ENCODE results near the gene OGFR.

Gene OGFR

DNA sequence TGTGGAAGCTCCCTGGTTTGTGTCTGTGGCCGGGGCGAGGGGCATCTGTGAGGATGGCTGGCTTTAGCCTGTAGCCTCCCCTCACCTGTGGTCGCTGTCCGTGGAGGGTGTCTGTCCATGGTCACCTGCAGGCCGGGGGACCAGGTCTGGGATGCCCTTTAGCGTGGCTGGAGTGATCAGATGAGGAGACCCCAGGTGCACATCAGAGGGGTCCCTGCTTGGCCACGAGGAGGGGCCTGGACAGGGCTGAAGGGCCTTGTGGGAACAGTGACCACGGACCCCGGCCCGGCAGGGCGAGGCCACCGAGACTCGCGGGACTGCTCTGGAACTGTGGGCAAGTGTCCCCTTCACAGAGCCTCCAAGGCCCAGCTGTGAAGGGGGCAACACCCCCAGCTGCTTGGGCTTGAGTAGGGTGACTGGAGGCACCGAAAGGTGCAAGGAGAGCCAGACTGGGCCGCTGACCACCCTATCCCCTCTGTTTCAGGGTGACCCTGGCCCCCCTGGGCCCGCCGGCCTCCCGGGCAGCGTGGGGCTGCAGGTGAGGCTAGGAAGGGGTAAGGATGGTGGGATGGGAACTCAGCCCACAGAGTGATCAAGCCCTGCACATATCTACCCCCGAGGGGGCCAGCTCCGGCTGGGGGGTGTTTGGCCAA lies 20.8 kb downstream of the OGFR start:
- DNase-seq (ENCODE audit: low read depth in 2 of 2) = no peak

DNA sequence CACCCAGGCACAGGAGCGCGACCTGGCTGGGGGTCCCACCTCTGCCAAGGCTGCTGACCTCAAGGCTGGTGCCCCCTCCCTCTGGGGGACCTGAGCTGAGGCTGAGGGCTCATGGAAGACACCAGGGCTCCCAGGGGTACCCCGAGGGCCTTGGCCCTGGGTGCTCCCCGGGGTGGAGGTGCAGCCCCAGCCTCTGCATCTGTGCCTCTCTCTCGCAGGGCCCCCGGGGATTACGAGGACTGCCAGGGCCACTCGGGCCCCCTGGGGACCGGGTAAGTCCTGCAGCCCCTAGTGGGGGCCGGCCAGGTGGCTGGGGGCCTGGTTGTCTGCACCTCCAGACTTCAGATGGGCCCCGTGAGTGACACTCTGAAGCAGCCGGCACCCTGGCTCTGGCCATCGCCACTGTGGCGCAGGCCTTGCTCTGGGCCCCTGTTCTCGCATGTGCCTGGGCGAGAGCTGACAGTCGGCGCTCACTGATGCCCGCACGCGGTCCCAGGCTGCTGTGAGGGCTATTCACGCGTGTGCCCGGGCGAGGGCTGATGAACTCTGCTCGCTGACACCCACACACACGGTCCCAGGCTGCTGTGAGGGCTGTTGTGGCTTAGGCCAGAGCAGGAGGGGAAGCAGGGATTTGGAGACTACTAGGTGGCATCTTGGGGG lies 21.5 kb downstream of the OGFR start:
- no peak for DNase-seq (ENCODE audit: low read depth in 2 of 2)

DNA sequence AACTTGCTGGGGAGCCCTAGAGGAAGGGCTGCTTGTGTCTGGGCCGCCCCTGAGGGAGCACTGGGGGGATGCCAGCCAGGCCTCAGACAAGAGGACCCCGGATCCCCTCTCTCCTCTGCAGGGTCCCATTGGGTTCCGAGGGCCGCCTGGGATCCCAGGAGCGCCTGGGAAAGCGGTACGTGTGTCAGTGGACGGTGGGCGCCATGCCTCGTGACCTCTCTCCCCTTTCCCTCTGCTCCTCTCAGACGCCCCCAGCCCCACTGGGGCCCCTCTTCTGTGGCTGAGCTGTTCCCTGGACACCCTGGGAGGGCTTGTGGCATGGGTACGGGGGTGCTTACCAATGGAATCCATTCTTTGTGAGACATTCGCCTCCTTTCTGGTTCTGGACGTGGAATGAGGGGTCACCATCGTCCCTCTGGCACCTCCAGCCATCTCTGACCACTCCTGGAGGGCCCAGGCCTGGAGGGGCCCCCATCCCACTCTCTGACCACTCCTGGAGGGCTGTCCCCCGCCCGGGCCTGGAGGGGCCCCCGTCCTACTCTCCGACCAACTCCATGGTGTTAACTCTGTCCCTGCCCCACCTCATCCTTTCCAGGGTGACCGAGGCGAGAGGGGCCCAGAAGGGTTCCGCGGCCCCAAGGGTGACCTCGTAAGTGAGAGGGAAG lies 22.1 kb downstream of the OGFR start:
- DNase-seq (ENCODE audit: low read depth in 2 of 2) = no peak

DNA sequence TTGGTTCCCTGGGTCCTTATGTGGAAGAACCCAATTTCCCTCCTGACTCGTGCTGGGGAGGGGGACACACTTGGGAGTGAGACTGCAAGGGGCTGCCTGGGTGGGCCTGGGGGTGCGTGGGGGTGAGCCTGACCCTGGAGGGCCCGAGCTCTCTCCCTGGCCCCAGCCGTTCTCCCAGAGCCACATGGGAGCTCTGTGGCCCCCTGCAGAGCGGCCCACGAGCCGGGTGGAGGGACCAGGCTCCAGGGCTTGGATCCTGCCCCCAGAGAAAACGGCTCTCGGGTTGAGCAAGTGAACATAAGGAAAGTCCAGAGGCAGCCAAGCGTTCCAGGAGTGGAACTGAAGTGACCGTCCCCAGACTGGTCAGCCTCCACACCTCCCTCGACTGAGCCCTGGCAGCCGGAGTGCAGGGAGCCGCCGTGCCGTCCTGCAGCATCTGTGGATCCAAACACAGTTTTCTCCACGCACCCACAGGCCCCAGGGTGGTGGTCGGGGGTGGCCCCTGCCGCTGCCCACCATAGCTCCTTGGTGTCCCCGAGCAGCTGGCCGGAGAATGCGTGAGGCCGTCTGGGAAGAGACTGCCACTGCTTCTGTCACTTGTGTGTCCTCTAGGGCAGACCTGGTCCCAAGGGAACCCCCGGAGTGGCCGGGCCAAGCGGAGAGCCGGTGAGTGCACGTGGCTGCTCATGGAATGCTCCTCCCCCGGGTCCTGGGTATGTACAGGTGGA lies 22.8 kb downstream of the OGFR start:
- DNase-seq (ENCODE audit: low read depth in 2 of 2) = no peak

DNA sequence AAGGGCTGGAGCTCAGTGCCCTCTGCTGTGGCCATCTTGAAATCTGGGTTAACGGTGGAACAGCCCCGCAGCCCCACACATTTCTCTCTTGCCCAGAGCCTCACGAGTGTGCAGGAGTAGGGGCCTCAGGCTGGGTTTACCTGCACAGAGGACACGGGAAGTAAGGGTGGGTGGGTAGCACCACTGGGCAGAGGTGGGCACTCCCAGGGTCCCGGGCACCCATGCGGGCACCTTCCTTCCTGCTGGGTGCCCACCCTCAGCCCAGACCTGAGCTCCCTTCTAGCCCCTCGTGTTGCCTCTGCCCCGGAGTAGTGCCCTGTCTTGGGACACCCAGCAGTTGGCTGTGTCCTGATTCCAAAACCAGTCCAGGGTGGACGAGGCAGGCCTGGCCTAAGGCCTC lies 23.4 kb downstream of the OGFR start:
- no peak for DNase-seq (ENCODE audit: low read depth in 2 of 2)

DNA sequence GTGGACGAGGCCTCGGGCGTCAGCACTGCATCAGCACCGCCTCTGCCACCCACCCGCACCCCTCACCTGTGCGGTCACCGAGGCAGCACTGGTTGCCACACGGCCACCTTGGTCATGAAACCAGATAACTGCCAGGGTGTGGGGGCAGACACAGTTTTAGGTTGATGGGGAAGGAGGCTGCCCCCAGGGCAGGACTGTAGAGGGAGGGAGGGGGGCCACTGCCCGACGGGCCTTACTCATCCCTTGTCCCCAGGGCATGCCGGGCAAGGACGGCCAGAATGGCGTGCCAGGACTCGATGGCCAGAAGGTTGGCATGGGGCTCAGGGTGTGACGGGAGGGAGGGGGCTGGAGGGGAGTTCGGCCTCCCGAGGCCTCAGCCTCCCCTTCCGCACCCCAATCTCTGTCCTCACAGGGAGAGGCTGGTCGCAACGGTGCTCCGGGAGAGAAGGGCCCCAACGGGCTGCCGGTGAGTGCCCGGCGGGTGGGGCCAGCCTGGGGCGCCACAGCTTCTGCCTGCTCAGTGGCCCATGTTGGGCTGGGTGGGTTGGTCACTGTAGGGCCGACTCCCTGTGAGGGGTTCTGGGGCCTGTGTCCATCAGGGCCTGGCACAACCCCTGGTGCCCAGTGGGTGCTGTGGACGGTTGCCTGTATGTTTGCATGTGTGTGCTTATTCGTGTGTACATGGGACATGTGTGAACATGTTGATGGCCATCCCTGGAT lies 24.0 kb downstream of the OGFR start:
- DNase-seq (ENCODE audit: low read depth in 2 of 2) = no peak

DNA sequence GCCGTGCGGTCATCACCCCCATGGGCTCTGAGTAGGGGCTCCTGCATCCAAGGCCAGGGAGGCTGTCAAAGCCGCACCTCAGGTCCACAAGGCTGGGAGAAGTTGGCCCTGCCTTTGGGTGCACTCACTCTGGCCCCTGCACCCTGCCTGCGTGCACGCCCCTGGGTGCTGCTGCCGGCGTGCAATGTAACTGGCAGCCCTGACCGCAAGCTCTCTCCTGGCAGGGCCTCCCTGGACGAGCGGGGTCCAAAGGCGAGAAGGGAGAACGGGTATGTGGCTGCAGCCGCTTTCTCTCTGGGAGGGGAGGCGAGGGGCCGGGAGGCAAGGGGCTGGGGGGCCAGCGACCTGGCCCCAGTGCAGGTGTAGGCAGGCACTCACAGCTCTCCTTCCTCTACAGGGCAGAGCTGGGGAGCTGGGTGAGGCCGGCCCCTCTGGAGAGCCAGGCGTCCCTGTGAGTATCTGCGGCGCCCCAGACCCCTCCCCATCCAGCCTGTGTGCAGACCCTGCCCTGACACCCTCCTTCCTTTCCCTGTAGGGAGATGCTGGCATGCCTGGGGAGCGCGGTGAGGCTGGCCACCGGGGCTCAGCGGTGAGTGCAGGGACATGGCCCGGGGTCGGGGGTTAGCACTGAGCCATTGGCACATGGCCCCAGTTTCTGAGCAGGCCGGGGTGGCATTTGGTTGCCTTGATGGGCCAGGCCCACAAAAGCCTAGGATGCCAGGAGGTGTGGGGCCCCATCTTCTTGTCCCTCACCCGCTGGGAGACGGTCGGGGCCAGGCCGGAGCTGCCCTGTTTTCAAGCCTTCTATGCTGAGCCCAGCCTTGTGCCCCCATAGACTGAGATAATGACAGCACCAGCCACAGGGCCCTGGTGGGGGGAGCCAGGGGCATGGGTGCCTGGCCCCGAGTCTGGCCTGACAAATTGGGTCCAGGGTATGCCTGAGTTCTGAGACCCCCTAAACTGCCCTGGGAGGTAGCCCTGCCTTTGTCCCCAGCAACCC lies 24.9 kb downstream of the OGFR start:
- no peak for DNase-seq (ENCODE audit: low read depth in 2 of 2)

DNA sequence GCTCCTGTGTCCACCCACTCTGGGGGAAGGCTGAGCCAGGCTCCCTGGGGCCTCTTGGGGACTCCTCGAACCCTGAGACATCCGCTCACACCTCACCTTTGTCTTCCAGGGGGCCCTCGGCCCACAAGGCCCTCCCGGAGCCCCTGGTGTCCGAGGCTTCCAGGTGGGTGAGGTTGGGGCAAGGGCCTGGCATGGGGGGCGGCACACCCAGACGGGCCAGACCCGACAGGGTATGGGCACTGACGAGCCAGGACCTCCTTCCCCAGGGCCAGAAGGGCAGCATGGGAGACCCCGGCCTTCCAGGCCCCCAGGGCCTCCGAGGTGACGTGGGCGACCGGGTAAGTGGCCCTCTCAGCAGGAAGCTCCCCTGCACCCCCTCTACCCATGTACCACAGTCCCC lies 25.6 kb downstream of the OGFR start:
- no peak for DNase-seq (ENCODE audit: low read depth in 2 of 2)

DNA sequence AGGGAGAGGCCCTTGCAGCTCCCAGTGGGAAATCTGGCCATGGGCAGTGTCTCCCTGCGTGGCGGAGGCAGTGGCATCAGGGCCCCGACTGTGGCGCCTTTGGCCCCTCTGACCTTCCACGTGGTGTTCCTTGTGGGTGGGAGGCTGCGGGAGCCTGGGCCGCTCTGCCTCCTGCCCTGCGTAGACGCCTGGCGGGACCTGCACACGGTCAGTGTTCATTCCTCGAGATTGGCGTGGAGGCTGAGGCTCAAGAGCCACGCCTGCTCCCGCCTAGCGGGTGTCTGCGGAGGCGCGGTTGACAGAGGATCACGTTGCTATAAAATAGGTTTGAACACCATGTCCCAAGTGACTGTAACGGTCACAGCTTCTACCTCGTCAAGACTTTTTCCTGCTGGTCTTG lies 26.2 kb downstream of the OGFR start:
- no peak for DNase-seq (ENCODE audit: low read depth in 2 of 2)

DNA sequence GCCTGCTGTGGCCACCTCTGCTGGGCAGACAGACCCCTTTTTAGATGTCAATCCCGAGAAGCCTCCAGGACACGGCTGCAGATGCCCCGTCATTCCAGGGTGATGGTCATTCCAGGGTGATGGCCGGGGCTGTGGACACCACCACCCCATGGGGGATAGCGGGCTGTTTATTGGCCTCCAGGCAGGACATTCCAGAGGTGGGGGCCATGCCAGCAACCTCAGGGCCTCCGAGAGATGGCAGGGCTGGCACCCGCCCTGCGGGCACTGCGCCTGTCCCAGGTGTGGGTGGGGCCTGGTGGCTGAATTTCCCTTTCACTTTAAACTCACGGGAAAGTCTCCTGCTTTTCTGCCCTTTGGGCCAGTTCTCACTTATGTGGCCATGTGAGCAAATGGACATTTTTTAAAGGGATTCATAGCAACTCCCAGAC lies 26.7 kb downstream of the OGFR start:
- no peak for DNase-seq (ENCODE audit: low read depth in 2 of 2)

DNA sequence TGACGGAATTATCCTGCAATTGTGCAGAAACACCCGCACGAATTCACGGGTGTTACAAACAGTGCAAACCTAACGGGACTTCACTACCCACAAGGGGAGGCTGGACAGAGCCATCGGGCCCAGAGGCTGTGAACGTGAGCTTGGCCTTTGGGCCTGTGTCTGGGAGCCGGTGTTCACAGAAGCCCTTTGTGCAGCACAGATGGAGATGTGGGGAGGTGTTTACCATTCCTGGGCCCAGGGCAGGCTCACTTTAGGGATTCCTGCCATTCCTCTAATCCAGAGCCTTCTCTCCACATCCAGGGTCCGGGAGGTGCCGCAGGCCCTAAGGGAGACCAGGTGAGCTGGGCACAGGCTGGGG lies 27.2 kb downstream of the OGFR start:
- DNase-seq (ENCODE audit: low read depth in 2 of 2) = no peak

DNA sequence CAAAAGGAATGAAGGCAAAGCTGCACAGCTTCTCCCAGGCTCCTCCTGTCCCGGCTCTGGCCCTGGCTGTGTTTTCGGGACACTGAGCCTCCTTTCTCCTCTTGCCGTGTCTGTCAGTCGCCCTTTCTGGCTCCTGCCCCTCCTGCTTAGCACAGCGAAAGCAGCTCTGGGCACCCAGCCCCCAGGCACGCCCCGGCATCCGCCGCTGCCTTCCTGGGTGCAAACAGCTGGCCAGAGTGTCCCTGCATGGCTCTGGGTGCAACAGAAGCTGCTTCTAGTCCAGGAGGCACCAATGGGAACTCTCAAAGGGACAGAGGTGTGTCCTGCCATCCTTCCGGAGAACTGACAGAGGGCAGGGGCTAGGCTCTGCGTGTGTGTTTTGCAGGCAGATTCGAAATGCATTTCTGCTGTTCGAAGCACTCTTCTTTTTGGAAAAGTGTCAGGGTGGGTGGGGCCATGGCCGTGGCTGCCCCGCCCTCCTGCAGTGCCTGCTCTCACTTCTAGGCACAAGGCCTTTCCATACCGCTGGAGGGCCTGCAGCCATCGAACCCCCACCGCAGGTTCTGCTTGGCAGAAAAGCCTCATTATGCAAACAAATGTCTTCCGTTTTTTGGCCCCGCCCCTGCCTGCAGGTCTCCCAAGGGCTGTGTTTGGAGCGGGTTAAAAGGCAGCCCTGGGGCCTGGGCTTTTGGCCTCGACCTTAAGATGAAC lies 27.7 kb downstream of the OGFR start:
- no peak for DNase-seq (ENCODE audit: low read depth in 2 of 2)

DNA sequence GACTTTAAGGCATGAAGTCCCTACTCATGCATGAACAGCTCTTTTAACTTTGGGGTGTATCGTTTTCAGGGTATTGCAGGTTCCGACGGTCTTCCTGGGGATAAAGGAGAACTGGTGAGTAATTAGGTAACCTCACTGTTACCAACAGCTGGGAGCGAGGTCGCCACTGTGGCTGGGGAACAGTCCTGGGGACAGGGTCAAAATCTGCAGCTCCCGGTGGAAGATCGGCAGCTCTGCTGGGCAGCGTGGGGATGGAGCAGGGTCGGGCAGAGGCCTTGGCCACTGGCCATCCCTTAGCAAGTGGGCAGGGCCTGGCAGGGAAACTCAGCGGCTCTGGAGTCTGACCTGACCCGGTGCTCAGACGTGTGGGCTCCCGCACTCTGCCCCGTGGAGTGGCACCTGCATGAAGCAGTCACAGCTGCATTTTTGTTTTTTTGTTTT lies 28.3 kb downstream of the OGFR start:
- no peak for DNase-seq (ENCODE audit: low read depth in 2 of 2)

DNA sequence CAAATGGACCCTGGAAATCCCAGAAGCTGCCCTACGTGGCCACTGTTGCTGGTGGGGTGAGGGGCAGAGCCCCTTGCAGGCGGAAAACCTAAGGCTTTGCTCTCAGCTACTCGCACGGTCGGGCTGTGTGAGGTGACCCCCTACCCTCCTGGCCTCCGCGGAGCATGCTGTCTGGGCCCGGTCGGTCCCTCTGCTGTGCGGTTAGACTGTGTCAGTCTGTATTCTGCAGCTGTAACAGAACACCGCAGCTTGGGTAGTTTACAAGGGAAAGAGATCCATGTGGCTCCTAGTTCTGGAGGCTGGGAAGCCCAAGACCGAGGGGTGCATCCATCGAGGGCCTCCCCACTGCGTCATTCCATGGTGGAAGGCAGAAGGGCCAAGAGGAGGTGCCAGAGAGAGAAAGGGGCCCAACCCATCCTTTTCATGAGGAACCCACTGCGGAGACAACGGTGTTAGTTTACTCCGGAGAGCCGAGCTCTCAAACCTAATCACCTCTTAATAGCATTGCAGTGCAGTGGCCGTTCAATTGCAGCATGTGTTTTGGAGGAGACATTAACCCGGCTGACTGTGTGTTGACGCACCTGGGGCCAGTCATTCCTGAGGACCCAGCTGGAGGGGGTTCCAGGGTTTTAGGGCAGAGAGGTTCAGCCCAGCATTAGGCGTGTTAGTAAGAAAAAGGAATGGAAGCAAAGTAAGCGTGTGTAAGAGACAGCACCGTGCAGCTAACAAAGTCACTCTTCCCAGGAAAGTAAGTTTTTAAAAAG lies 30.5 kb downstream of the OGFR start:
- no peak for DNase-seq (ENCODE audit: low read depth in 2 of 2)

DNA sequence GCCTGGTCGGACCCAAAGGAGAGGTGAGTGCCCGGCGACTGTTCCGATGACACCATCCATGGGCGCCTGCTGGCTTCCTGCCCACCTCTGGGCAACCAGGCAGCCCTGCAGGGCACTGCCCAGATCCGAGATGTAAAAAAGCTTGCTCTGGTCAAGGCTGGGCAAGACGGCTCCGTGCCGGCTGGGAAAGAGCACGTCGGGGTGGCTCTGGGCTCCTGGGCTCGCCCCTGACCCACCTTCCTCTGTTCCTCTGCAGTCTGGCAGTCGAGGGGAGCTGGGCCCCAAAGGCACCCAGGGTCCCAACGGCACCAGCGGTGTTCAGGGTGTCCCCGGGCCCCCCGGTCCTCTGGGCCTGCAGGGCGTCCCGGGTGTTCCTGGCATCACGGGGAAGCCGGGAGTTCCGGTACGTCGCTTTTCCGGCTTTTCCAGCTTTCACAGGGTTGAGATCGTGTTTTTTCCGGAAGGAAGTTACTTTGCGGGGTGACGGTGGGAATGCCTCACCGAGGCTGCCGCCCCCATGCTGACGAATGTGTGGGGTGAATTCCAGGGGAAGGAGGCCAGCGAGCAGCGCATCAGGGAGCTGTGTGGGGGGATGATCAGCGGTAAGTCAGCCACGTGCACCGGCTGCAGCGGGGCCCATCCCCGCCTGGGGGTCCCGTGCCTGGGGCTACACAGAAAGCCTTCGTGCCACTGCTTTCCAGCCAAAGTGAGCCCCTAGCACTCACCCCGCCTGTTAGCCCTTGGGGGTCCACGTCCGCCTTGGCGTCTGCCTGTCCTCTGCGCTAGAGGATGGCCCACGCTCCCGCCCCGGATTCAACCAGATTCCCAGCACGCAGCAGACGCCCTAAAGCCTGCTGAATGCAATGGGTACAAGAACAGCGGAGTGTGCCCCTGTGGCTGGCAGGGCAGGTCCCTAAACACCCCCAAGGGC lies 31.6 kb downstream of the OGFR start:
- no peak for DNase-seq (ENCODE audit: low read depth in 2 of 2)

DNA sequence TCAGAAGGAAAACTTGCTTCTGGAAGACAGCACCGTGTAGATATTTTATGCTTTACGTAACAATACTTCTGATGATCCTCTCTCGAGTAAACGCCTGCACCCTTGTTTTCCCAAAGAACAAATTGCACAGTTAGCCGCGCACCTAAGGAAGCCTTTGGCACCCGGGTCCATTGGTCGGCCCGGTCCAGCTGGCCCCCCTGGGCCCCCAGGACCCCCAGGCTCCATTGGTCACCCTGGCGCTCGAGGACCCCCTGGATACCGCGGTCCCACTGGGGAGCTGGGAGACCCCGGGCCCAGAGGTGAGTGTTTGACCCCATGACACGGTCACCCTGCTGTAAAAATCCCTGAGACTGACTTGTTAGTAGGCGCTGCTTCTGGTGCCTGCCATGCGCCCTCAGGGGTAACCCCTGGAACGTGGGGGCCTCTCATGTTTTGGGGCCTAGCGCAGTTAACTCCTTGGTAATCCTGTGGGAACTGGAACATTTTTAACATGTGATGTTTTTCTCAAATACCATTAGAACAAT lies 32.4 kb downstream of the OGFR start:
- no peak for DNase-seq (ENCODE audit: low read depth in 2 of 2)

DNA sequence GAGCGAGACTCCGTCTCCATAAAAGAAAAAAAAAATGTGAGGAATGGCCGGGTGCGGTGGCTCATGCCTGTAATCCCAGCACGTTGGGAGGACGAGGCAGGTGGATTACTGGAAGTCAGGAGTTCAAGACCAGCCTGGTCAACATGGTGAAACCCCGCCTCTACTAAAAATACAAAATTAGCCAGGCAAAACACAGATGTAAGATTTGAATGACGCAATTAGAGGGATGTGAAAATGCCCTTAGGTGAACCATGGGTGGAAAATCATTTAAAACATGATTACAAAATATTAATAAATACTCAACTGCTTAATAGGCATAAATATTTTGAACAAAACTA lies 33.1 kb downstream of the OGFR start:
- no peak for DNase-seq (ENCODE audit: low read depth in 2 of 2)

Data from stimulated activated CD4-positive, alpha-beta T cell treated with anti-CD3 and anti-CD28 coated beads, Interleukin-15, amount 100 ng/mL, for 48 hours (primary cell).